ENCODE data around the gene CYP1A2.
"Not testable (repeated sequence)": the region's sequence is repeated elsewhere in the genome, so short reads cannot be mapped to it uniquely, and the experiment has no call there.

Gene CYP1A2

GRCh38 chr15:74748322-74748946, at the start of gene CYP1A2:
Gene CYP1A2, plus strand, starts transcription at chr15:74748845. Its CDS starts 894 bp downstream, at chr15:74749739.
- no peak for DNase-seq

- no peak for DNase-seq
Observed at GRCh38 chr15:74709011-74709410, 39.6 kb upstream of the CYP1A2 start.

GRCh38 chr15:74709892-74710291, 38.8 kb upstream of the CYP1A2 start:
- DNase-seq: no peak

- DNase-seq: no peak
Observed at GRCh38 chr15:74710319-74711094, 38.1 kb upstream of the CYP1A2 start.

- DNase-seq: no peak
Observed at GRCh38 chr15:74712311-74712710, 36.3 kb upstream of the CYP1A2 start.

GRCh38 chr15:74716651-74717050, 32.0 kb upstream of the CYP1A2 start:
- no peak for DNase-seq

- no peak for DNase-seq
Observed at GRCh38 chr15:74722591-74722990, 26.1 kb upstream of the CYP1A2 start.

- no peak for DNase-seq
Observed at GRCh38 chr15:74723187-74723586, 25.5 kb upstream of the CYP1A2 start.

- peak; percentile 18 for DNase-seq
Observed at GRCh38 chr15:74723754-74724334, 24.8 kb upstream of the CYP1A2 start.

GRCh38 chr15:74724570-74725224, 23.9 kb upstream of the CYP1A2 start:
- DNase-seq: no peak

- peak; percentile 5 for DNase-seq
Observed at GRCh38 chr15:74725225-74725774, 23.3 kb upstream of the CYP1A2 start, which contains the start of gene CYP1A1. Gene CYP1A1, minus strand, starts transcription at chr15:74725528. Its CDS starts 2,431 bp downstream, at chr15:74723097.

GRCh38 chr15:74725845-74726773, 22.5 kb upstream of the CYP1A2 start:
- DNase-seq: no peak

GRCh38 chr15:74726774-74727164, 21.9 kb upstream of the CYP1A2 start:
- DNase-seq: no peak

- DNase-seq: no peak
Observed at GRCh38 chr15:74727727-74728126, 20.9 kb upstream of the CYP1A2 start.

GRCh38 chr15:74728699-74729098, 19.9 kb upstream of the CYP1A2 start:
- not testable (repeated sequence) for DNase-seq

GRCh38 chr15:74729372-74729771, 19.3 kb upstream of the CYP1A2 start:
- DNase-seq: not testable (repeated sequence)

GRCh38 chr15:74730619-74731316, 17.9 kb upstream of the CYP1A2 start:
- DNase-seq: no peak

GRCh38 chr15:74732846-74733245, 15.8 kb upstream of the CYP1A2 start:
- DNase-seq: no peak

- no peak for DNase-seq
Observed at GRCh38 chr15:74733269-74733668, 15.4 kb upstream of the CYP1A2 start.

- DNase-seq: no peak
Observed at GRCh38 chr15:74735305-74735704, 13.3 kb upstream of the CYP1A2 start.

GRCh38 chr15:74738239-74738638, 10.4 kb upstream of the CYP1A2 start:
- not testable (repeated sequence) for DNase-seq
